Suprapubic skin (tissue), 4 donors: Measurements from ENCODE around the gene C14orf119. TPM values are rescaled to one million over a fixed set of nuclear protein-coding genes. Genes with fewer than 3 reads are reported as not detected.
A peak's percentile ranks its signal among the peaks of the same experiment; 100 is the strongest.

Experiments
- DNase-seq, 2 donors: peaks; one replicate each; pipeline ENCODE4 v3.0.0-alpha.2; 2019; ENCODE audit warnings: low spot score in 2 of 2
- H3K27ac ChIP-seq: fragments of 200-600 bp; sonication (generic); one replicate; pipeline ENCODE4 v1.5.1; 2019
- H3K27me3 ChIP-seq: fragments of 200-600 bp; sonication (generic); one replicate; pipeline ENCODE4 v1.5.1; 2019
- H3K36me3 ChIP-seq: fragments of 200-600 bp; sonication (generic); one replicate; pipeline ENCODE4 v1.5.1; 2019
- H3K4me1 ChIP-seq: fragments of 200-600 bp; sonication (generic); one replicate; pipeline ENCODE4 v1.5.1; 2019
- H3K4me3 ChIP-seq: fragments of 200-600 bp; sonication (generic); one replicate; pipeline ENCODE4 v1.5.1; 2019; ENCODE audit warnings: mild to moderate bottlenecking
- H3K9me3 ChIP-seq: fragments of 200-600 bp; sonication (generic); one replicate; pipeline ENCODE4 v1.5.1; 2019
- EP300 ChIP-seq: sonication (generic); formaldehyde crosslinking; IDR thresholded peaks from one replicate; pipeline ENCODE4 v1.6.1; 2017; ENCODE audit warnings: antibody characterized with exemption
- POLR2A ChIP-seq, 2 donors: fragments of 450-650 bp; IDR thresholded peaks; one replicate each; pipeline ENCODE4 v1.6.1; 2017; ENCODE audit warnings: antibody characterized with exemption in 2 of 2, mild to moderate bottlenecking in 2 of 2, moderate library complexity in 2 of 2
- POLR2AphosphoS5 ChIP-seq, 3 donors: sonication (generic); formaldehyde crosslinking; IDR thresholded peaks; one replicate each; pipeline ENCODE4 v1.6.1; 2017; ENCODE audit warnings: antibody characterized with exemption in 3 of 3
- WGBS: methylation state at CpG from one replicate; pipeline ENCODE4 v1.1.5; 2018; 5-methylcytosine and 5-hydroxymethylcytosine counted together
- total RNA-seq, 4 donors: library from RNA; depleted of rRNA; stranded (reverse); fragments of >200 nt; gene quantifications; one replicate each; pipeline ENCODE4 v1.1.0, GENCODE V29; 2016
- TF ChIP-seq, protein P1 (sequence below), 2 donors: fragments of 200-600 bp in 1 of 2; fragments of 450-650 bp in 1 of 2; sonication (generic) in 1 of 2; IDR thresholded peaks; one replicate each; pipeline ENCODE4 v1.5.1; 2016 to 2019; ENCODE audit warnings: antibody characterized with exemption in 2 of 2, mild to moderate bottlenecking in 1 of 2, moderate library complexity in 1 of 2

Gene C14orf119
- total RNA-seq, 4 donors from 2014 or later, result 10.1 to 22.7 (median 18.6) TPM

- no peaks in the 10 kb centered on the region for H3K27me3 ChIP-seq
- H3K27ac ChIP-seq, result no peak overlapping the region
- TF ChIP-seq POLR2A (IDR thresholded peaks at IDR 0.05) (no peak), POLR2AphosphoS5 (IDR thresholded peaks at IDR 0.05) (no peak), EP300 (no peak)
- TF ChIP-seq, protein P1, sequence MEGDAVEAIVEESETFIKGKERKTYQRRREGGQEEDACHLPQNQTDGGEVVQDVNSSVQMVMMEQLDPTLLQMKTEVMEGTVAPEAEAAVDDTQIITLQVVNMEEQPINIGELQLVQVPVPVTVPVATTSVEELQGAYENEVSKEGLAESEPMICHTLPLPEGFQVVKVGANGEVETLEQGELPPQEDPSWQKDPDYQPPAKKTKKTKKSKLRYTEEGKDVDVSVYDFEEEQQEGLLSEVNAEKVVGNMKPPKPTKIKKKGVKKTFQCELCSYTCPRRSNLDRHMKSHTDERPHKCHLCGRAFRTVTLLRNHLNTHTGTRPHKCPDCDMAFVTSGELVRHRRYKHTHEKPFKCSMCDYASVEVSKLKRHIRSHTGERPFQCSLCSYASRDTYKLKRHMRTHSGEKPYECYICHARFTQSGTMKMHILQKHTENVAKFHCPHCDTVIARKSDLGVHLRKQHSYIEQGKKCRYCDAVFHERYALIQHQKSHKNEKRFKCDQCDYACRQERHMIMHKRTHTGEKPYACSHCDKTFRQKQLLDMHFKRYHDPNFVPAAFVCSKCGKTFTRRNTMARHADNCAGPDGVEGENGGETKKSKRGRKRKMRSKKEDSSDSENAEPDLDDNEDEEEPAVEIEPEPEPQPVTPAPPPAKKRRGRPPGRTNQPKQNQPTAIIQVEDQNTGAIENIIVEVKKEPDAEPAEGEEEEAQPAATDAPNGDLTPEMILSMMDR (IDR thresholded peaks at IDR 0.05), result no peak
- H3K9me3 ChIP-seq, result no peaks in the 10 kb centered on the region
- H3K4me3 ChIP-seq, result no peak overlapping the region
- H3K4me1 ChIP-seq, result peaks cover 44% of the 10 kb centered on the region
- no peak for DNase-seq
- H3K36me3 ChIP-seq, result peaks cover 71% of the 10 kb centered on the region
- 88% methylated on average over 3 of the region's 3 CpGs for whole genome bisulfite sequencing
Measured at GRCh38 chr14:23066368-23066767, 28.9 kb upstream of the C14orf119 start.

DNA sequence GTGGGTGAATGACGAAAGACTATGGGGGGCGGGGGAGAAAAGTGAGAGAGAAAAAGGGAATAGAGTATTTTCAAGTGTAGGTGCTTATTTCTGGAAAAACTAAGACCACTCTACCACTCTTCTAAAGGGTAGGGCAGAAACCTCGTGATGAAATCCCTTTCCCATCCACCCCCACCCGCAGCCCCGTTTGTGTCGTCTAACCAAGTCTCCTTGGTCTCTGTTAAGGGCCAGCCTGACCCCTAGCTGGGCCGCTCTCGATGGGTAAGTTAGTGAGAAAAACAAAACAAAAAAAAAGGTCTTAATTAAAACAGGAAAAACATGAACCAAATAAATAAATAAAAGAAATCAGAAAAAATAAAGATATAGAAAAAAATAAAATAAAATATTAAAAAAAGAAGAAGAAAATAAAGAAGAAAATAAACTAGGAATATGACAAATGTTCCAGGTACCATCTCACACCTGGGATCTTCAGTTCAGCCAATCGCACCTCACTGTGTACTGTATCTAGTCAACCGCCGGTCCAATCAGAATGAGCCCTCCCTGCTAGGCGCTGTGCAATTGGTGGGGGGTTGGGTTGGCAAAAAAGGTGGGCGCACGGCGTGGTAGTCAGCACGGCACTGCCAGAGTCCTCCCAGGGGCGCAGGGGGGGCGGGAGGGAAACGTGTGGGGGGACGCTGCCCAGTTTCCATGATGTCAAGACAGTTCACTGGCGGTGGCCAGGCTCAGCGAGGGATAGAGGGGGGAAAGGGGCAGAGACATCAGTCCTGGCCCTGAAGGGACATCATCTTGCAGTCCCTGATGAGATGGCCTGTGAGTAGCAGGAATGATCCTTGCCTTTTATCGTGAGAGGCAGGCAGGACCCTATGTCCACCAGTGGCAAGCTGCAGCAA, 28.2 kb upstream of the C14orf119 start:
- TF ChIP-seq, protein P1 (IDR thresholded peaks at IDR 0.05), result no peak
- DNase-seq, result peak in 1 of 2 donors; percentile 67
- no peak overlapping the region for H3K27ac ChIP-seq
- no peaks in the 10 kb centered on the region for H3K27me3 ChIP-seq
- 86% methylated on average over 23 of the region's 23 CpGs for WGBS
- H3K4me3 ChIP-seq, result no peak overlapping the region
- H3K4me1 ChIP-seq, result peaks cover 50% of the 10 kb centered on the region
- no peaks in the 10 kb centered on the region for H3K9me3 ChIP-seq
- H3K36me3 ChIP-seq, result peaks cover 64% of the 10 kb centered on the region

DNA sequence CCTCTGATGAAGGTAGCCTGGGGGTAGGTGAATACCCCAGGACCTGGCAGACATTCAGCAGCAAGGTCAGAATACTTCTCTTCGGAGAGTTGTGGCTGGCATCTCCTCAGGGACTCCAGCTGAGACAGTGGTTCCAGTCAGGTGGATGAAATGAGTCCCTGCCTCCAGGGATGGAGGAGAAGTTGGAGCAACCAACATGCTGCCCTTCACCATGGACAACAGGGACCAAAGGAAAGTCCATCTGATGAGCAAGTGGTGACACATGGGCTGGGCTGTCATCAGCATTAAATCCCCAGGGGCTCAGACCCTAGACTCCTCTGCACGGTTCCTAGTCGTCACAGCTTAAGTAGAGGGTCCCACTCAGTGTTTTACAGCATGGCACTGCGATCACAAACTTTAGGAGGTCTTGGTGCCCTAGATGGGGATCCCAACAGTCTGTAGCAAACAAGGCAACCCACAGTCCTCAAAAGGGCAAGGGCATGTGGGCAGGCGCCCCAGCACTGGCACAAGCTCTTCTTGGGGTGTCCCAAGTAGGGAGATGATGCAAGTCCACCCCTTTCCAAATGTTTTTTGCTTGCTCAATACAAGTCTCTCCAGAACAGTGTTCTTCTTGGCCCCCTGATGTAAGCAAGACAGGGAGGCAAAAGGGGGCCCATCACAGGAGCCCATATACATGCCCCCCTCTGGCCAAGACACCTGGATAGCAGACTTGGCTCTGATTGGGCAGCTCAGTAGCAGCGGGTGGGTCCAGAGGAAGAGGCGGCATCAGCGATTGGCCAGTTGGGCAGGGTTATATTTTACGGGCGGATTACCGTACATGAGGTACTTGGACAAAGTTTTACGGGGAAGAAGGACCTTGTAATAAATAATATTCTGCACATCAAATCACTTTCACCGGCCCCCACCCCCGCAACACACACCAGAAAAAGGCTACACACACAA, 27.2 kb upstream of the C14orf119 start:
- no peak overlapping the region for H3K4me3 ChIP-seq
- H3K36me3 ChIP-seq, result peaks cover 64% of the 10 kb centered on the region
- peaks cover 51% of the 10 kb centered on the region for H3K4me1 ChIP-seq
- no peak overlapping the region for H3K27ac ChIP-seq
- no peaks in the 10 kb centered on the region for H3K27me3 ChIP-seq
- H3K9me3 ChIP-seq, result no peaks in the 10 kb centered on the region
- peak in 1 of 2 donors; percentile 48 for DNase-seq
- 80% methylated on average over 14 of the region's 14 CpGs for WGBS
- no peak for TF ChIP-seq POLR2AphosphoS5 (IDR thresholded peaks at IDR 0.05)
- no peak for TF ChIP-seq EP300
- TF ChIP-seq, protein P1 (IDR thresholded peaks at IDR 0.05), result no peak

GRCh38 chr14:23068789-23069412, 26.4 kb upstream of the C14orf119 start:
- H3K9me3 ChIP-seq, result no peaks in the 10 kb centered on the region
- TF ChIP-seq POLR2AphosphoS5 (IDR thresholded peaks at IDR 0.05), result no peak
- TF ChIP-seq POLR2A (IDR thresholded peaks at IDR 0.05), result no peak
- TF ChIP-seq, protein P1 (IDR thresholded peaks at IDR 0.05), result peak; percentile 96 to 97
- peaks cover 64% of the 10 kb centered on the region for H3K36me3 ChIP-seq
- 27% methylated on average over 8 of the region's 8 CpGs for WGBS
- H3K4me1 ChIP-seq, result peaks cover 51% of the 10 kb centered on the region
- no peak overlapping the region for H3K27ac ChIP-seq
- no peaks in the 10 kb centered on the region for H3K27me3 ChIP-seq
- peak in 1 of 2 donors; percentile 86 for DNase-seq
- H3K4me3 ChIP-seq, result no peak overlapping the region
